HCT116 (cell line): ENCODE measurements around the gene ARHGAP21. TPM values are rescaled to one million over a fixed set of nuclear protein-coding genes. Genes with fewer than 3 reads are reported as not detected.
A peak's percentile ranks its signal among the peaks of the same experiment; 100 is the strongest.

ENCODE experiments used
- ATAC-seq: fragments of 200-7000 bp; cut with Tn5 transposase; 2 replicates; pipeline ENCODE4 v1.9.1; 2020; ENCODE audit warnings: mild to moderate bottlenecking, moderate library complexity
- BruUV-seq: library from RNA; stranded (reverse); fragments of 400-500 nt; replicated peaks from 2 replicates; lab custom pipeline; 2021; lab: Mats Ljungman, UMichigan
- CTCF ChIA-PET: fragments of 300-600 bp; sonication (Branson Sonifier 250); formaldehyde crosslinking; loops from one replicate; lab custom pipeline; 2021; ENCODE audit warnings: antibody characterized with exemption; lab: Charles Lee
- POLR2A ChIA-PET: fragments of 300-600, 350-600 bp; sonication (Branson Sonifier 250); formaldehyde crosslinking; loops from one replicate; lab custom pipeline; 2021; ENCODE audit warnings: antibody characterized with exemption; lab: Charles Lee
- RAD21 ChIA-PET, 2 experiments: fragments of 300-600 bp; sonication (Branson Sonifier 250); formaldehyde crosslinking; loops; one replicate each; lab custom pipeline; 2023; ENCODE audit warnings: low total read pairs in 2 of 2; ENCODE audit not compliant: uncharacterized antibody in 2 of 2, unreplicated experiment in 2 of 2, low non-redundant PET in 1 of 2; lab: Charles Lee
- DNase-seq: peaks from one replicate; pipeline ENCODE4 v3.0.0-alpha.2; 2010; ENCODE audit warnings: low read depth, low spot score
- H2AFZ ChIP-seq: fragments of 200-600 bp; shearing (Covaris generic), sonication (generic); 2 replicates; pipeline ENCODE4 v1.6.1; 2017; ENCODE audit warnings: low read depth, mixed run types, mixed read lengths, antibody characterized with exemption, low read length; ENCODE audit not compliant: poor library complexity, severe bottlenecking
- H3K27ac ChIP-seq: 2 replicates; pipeline ENCODE4 v1.5.1; 2012; ENCODE audit warnings: low read depth, low read length
- H3K27me3 ChIP-seq: fragments of 200-600 bp; sonication (generic); 2 replicates; pipeline ENCODE4 v1.6.1; 2016; ENCODE audit warnings: mixed run types, low read length, mixed read lengths; ENCODE audit not compliant: insufficient read depth
- H3K36me3 ChIP-seq, 2 experiments: fragments of 200-500 bp in 1 of 2; fragments of 200-600 bp in 1 of 2; sonication (Bioruptor generic) in 1 of 2; sonication (generic) in 1 of 2; 2 replicates each; pipeline versions ENCODE4 v1.5.1 to v1.6.1; 2014 to 2016; ENCODE audit warnings: low read length in 2 of 2, inconsistent platforms in 1 of 2, mixed read lengths in 1 of 2, mixed run types in 1 of 2; ENCODE audit not compliant: insufficient read depth in 2 of 2, control insufficient read depth in 1 of 2
- H3K4me1 ChIP-seq, 2 experiments: fragments of 200-600 bp in 1 of 2; sonication (generic) in 1 of 2; 2 replicates each; pipeline versions ENCODE4 v1.5.1 to v1.6.1; 2012 to 2017; ENCODE audit warnings: low read length in 2 of 2, inconsistent platforms in 1 of 2, mild to moderate bottlenecking in 1 of 2, mixed read lengths in 1 of 2, mixed run types in 1 of 2, moderate library complexity in 1 of 2; ENCODE audit not compliant: insufficient read depth in 2 of 2, control insufficient read depth in 1 of 2
- H3K4me2 ChIP-seq: fragments of 200-600 bp; sonication (generic); 2 replicates; pipeline ENCODE4 v1.6.1; 2017; ENCODE audit warnings: mixed run types, low read length, mixed read lengths
- H3K4me3 ChIP-seq, 2 experiments: fragments of 200-600 bp in 1 of 2; sonication (generic) in 1 of 2; replicated peaks in 1 of 2; 2 replicates each; pipeline ENCODE4 v1.5.1; 2011 to 2016; ENCODE audit warnings: low read length in 2 of 2, control low read depth in 1 of 2, low read depth in 1 of 2, mild to moderate bottlenecking in 1 of 2, mixed read lengths in 1 of 2, mixed run types in 1 of 2
- H3K79me2 ChIP-seq: fragments of 200-600 bp; sonication (generic); 2 replicates; pipeline ENCODE4 v1.6.1; 2017; ENCODE audit warnings: mild to moderate bottlenecking, mixed run types, low read length, moderate library complexity, mixed read lengths; ENCODE audit not compliant: insufficient read depth
- H3K9ac ChIP-seq: fragments of 200-600 bp; sonication (generic); 2 replicates; pipeline ENCODE4 v1.6.1; 2016; ENCODE audit warnings: low read length, mixed read lengths
- H3K9me2 ChIP-seq: fragments of 200-600 bp; sonication (generic), shearing (Covaris generic); 2 replicates; pipeline ENCODE4 v1.6.1; 2017; ENCODE audit warnings: mixed run types, mild to moderate bottlenecking, moderate library complexity; ENCODE audit not compliant: insufficient read depth
- H3K9me3 ChIP-seq, 2 experiments: fragments of 200-500 bp in 1 of 2; fragments of 200-600 bp in 1 of 2; sonication (Bioruptor generic) in 1 of 2; sonication (generic) in 1 of 2; 2 replicates each; pipeline ENCODE4 v1.6.1; 2014 to 2017; ENCODE audit warnings: low read length in 2 of 2, mixed read lengths in 2 of 2, inconsistent platforms in 1 of 2, low read depth in 1 of 2, mild to moderate bottlenecking in 1 of 2, mixed run types in 1 of 2, moderate library complexity in 1 of 2; ENCODE audit not compliant: control insufficient read depth in 1 of 2, insufficient read depth in 1 of 2
- H4K20me1 ChIP-seq: fragments of 200-600 bp; sonication (generic), shearing (Covaris generic); 2 replicates; pipeline ENCODE4 v1.6.1; 2017; ENCODE audit warnings: mixed run types, mild to moderate bottlenecking, moderate library complexity; ENCODE audit not compliant: insufficient read depth
- ELF1 ChIP-seq: IDR thresholded peaks from 2 replicates; pipeline ENCODE4 v1.6.1; 2012; ENCODE audit warnings: low read depth, borderline replicate concordance
- FOSL1 ChIP-seq: IDR thresholded peaks from 2 replicates; pipeline ENCODE4 v1.6.1; 2012; ENCODE audit warnings: low read depth
- POLR2AphosphoS5 ChIP-seq: IDR thresholded peaks from 2 replicates; pipeline ENCODE4 v1.6.1; 2011; ENCODE audit warnings: mild to moderate bottlenecking, low read depth, low read length, moderate library complexity
- SIN3A ChIP-seq: IDR thresholded peaks from 2 replicates; pipeline ENCODE4 v1.6.1; 2012; ENCODE audit warnings: low read depth
- ZFX ChIP-seq: fragments of 450-650 bp; IDR thresholded peaks from 2 replicates; pipeline ENCODE4 v1.6.1; 2017
- ZNF274 ChIP-seq: fragments of 200-500 bp; sonication (Bioruptor generic); IDR thresholded peaks from 2 replicates; pipeline ENCODE4 v1.6.1; 2014; ENCODE audit warnings: mild to moderate bottlenecking, low read depth, low read length, inconsistent platforms
- intact Hi-C: fragments of 100-400 bp; cut with micrococcal nuclease; formaldehyde crosslinking; loops from 2 replicates; pipeline ENCODE4 v1.10.0; 2022
- total RNA-seq: library from RNA; stranded (reverse); gene quantifications from one replicate; pipeline ENCODE4 v1.2.1, GENCODE V29; 2021; ENCODE audit not compliant: unreplicated experiment
- TF ChIP-seq, protein P1 (sequence below): IDR thresholded peaks from 2 replicates; pipeline ENCODE4 v1.6.1; 2012

The ARHGAP21 gene
- total RNA-seq, 1 experiment from 2014 or later: 47.7 TPM

DNA sequence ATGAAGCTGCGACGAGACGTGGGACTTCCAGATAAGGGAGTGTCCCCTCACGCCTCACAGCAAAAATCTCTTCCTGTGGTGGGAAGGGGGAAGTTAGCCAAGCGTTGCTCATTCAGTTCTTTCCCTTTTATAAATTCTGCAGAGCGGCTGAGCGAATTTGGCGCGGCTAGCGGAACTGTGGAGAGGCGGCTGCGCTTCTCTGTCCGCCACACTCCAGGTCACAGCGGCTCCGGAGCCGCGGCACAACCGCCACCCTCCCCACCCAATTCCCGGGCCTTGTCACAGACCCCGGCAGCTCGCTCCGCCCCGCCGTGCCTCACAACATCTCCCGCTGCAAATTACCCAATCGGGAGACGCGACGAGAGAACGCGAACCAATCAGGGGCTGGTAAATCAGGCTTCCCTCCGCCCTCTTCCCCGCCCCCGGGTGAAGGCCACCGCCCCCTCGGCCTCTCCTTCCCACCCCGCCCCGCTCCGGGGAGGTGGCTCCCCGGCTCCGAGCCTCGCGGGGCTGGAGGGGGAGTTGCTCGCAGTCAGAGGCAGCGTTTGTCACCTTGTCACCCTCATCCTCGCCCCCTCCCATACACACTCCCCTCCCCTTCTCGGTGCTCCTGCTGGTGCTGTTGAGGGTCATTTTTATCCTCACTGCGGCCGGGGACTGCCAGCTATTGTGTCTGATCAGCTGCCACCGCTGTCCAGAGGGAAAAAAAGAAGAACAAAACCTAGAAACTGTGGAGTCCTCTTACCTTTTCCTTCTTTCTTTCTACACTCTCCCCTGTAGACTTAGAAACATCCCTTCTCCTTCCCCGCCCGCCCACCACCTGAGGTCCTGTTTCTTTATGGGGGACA lies 918 bp upstream of the ARHGAP21 start (continued):
- TF ChIP-seq SIN3A (peak; percentile 72), FOSL1 (no peak), ZNF274 (no peak), POLR2AphosphoS5 (peak; percentile 95)
- TF ChIP-seq, protein P1, sequence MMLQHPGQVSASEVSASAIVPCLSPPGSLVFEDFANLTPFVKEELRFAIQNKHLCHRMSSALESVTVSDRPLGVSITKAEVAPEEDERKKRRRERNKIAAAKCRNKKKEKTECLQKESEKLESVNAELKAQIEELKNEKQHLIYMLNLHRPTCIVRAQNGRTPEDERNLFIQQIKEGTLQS: no peak

DNA sequence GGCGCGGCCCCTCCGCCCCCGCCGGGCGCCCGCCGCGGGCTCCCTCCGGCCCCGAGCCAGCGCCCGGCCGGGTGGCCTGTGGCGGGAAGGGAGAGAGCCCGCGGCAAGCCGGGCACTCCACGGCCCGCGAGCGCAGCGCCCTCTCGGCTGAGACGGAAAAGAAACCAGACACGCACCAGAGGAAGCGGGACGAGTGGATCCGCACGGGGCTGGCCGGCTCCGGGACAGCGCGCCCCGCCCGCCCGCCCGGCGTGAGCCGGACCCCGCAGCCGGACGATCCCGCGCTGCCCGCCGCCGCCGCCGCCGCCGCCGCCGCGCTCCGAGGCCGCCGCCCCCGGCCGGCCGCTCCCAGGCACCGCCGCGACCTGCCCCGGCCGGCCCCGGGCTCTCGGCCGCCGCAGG lies 300 bp downstream of the ARHGAP21 start:
- no TSS peak for BruUV-seq
- TF ChIP-seq ZFX: peak; percentile 90
- no peak for TF ChIP-seq ELF1
- TF ChIP-seq, all 23 proteins: peak for 1
- CTCF ChIA-PET: no interaction called here
- peak overlapping the region; percentile 76 to 77; a peak in 3 of 4 replicates for H3K4me3 ChIP-seq
- peaks cover 8 to 24% of the 10 kb centered on the region in 2 experiments for H3K4me1 ChIP-seq
- POLR2A ChIA-PET: no interaction called here
- peaks cover 41% of the 10 kb centered on the region for H3K79me2 ChIP-seq
- H3K9me3 ChIP-seq: no peaks in the 10 kb centered on the region
- peak overlapping the region; percentile 85 for H3K9ac ChIP-seq
- H2AFZ ChIP-seq: no peak overlapping the region
- intact Hi-C loops: no loop called here
- DNase-seq (no peak), ATAC-seq (peak; percentile 34)
- RAD21 ChIA-PET: no interaction called here
- H4K20me1 ChIP-seq: no peaks in the 10 kb centered on the region
- H3K36me3 ChIP-seq: no peaks in the 10 kb centered on the region; a peak in 1 of 4 replicates
- no peaks in the 10 kb centered on the region for H3K9me2 ChIP-seq
- peak overlapping the region; percentile 97; the same call in 1 of the 2 replicates for H3K4me2 ChIP-seq
- H3K27ac ChIP-seq: peak overlapping the region; percentile 90
- no peaks in the 10 kb centered on the region for H3K27me3 ChIP-seq
